GM19463 (cell line): ENCODE data around the gene VPS36.
"Not testable (repeated sequence)": the region's sequence is repeated elsewhere in the genome, so short reads cannot be mapped to it uniquely, and the experiment has no call there.

Experiments used
- ATAC-seq: cut with Tn5 transposase; IDR thresholded peaks from one replicate; pipeline ENCODE4 v1.9.1; 2021; ENCODE audit warnings: mild to moderate bottlenecking, moderate library complexity; ENCODE audit not compliant: unreplicated experiment

VPS36 gene

DNA sequence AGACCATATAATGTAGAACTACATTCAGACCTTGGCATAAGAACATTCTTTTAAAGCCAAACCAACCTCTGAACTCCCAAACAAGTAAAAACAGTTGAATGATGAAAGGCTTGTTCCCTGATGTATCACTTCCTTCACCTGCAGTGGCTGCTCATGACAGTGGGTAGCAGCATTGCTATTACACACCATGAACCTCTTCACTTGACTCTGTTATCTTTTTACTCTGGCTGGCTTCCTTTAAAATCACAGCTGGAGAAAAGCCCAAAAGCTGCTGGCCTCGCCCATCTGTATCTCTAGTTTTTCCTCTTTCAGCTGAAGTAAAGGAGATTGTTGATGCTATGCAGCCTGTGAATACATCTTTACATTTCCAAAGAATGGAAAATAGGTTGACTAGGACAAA, 67.1 kb downstream of the VPS36 start:
- ATAC-seq = no peak

DNA sequence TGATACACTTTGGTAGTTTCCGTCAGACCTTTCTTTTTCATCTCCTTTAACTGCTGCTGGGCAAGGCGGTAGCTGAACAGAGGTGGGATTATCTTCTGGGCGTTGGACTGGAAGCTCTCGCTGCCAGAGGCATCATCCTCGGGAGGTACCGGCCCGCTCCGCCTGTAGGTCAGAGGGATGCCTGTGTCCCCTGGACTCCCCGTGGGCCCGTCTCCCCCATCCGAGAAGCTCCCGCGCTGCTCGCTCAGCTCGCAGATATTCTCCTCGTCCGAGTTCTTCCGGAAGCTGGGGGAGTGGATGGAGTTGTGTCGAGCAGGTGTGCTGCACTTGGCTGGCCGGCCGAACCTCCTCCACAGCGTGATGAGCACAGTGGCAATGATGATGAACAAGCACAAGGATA, 72.1 kb downstream of the VPS36 start:
- ATAC-seq = no peak

DNA sequence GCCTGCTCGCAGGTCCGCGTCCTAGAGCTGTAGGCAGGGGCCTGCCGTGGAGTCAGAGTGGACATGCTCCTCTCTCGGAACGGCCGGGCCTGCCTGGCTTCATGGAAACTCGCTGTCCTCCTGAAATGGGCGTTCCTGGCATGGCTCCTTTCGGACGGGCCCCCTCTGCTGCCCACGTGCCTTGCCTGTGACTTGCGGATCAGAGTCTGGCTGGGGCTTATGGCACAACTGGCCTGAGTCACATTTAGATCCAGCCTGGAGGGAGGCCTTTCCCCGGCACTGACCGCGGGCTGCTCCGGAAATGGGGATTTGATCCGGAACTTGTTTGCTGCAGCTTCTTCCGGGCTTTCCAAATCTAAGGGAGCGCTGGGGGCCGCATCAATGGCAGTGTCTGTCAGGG, 72.5 kb downstream of the VPS36 start:
- no peak for ATAC-seq

DNA sequence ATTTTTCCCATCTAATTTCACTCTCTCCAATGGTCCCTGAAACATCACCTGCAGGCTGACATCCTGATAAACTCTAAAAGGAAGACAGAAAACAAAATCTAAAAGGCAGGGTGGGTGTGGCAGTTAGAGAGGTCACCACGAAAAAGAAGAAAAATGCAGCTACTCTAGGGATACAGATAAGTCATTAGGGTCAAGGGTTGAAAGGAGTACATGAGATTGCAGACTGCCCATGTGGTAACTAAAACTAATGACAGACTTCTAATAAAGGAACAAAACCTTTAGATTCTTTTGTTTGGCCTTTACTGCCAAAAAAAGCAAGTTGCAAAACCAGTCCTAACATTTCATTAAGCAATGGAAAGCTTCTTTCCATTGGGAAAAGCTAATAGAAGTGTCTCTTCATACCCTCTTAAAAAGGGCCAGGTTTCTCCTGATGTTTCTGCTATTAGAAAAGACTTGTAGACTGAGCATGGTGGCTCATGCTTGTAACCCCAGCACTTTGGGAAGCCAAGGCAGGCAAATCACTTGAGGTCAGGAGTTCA, 75.5 kb downstream of the VPS36 start:
- ATAC-seq = no peak

DNA sequence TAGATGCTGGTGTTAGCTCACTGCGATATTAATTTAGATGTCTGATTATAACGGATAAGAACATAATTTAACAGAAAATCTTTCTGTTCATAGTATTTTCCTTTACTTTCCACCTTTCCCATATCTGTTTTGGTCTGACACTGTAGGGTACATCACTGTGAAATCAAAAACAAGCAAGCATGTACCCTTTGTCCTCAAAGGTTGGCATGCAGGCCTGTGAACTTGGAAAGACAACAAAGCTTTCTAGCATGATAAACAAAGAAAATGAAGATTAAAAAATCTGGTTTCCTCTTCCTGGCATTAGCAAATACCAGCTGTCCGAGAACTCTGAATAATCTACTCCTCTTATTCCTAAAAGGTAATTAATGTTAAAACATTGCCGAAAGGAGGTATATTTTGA, 76.0 kb downstream of the VPS36 start:
- no peak for ATAC-seq

DNA sequence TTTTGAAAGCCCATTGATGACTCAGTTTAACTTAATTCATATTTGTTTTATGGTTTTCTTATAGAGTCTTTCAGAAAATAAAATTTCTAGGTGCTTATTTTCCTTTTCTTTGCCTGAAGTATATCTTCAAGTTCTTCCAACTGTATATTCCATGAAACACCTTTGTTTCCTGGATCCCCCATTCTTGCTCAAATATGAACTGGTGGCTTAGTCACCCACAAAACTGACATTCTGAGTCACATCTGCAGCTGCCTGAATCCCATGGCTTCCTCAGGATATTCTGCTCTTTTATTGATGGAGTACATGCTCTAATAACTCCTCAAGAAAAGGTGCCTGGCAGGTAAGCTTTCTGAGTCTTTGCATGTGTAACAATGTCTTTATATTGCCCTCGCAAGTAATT, 77.2 kb downstream of the VPS36 start:
- not testable (repeated sequence) for ATAC-seq

DNA sequence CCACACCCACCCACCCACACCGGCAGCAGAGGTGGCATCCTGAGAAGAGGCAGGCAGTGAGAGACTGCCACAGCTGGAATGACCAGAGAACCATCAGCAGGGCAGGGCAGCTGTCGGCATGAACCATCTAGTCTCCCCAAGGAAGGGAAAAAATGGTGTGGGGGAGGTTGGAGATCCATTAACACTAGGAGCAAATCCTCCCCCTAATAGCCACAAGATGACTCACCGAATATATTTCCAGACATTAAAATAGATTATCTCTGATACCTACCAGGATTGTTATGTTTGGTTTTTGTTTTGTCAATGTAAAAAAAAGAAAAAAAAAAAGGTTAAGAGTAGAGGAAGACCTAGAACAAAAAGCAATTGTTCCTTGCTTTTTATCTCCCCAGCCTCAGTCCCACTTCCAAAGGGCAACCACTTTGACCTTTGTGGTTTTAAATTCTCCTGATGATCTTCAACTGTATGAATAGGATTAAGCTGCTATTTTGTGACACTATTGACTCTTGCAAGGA, 78.6 kb downstream of the VPS36 start:
- no peak for ATAC-seq

DNA sequence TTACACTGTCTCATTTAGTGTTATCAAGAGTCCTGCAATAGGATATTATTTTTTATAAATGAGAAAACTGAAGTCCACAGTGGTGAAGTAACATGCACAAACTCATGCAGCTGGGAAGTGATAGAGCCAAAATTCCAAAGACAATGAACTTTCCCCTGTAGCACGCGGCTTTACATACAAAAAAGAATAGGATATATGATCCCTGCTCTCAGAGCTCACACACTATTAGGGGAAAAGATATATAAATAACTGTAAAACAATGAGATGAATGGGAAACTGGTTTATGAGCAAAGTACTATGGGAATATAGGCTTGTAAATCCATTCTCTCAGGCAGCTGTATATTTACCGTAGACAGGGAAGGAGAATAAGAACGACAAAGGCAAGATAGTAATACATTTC, 84.1 kb downstream of the VPS36 start:
- ATAC-seq = no peak
